Glutamatergic neuron (in vitro differentiated cells): ENCODE measurements around the gene HAUS1. TPM values are rescaled to one million over a fixed set of nuclear protein-coding genes. Genes with fewer than 3 reads are reported as not detected.
"Not testable (repeated sequence)": the region's sequence is repeated elsewhere in the genome, so short reads cannot be mapped to it uniquely, and the experiment has no call there.

Experiments used
- DNase-seq: peaks from one replicate; pipeline ENCODE4 v3.0.0; 2022
- H3K27ac Mint-ChIP-seq: one replicate; pipeline ENCODE4 v1.8.0; 2020; ENCODE audit warnings: mild to moderate bottlenecking, mixed read lengths, inconsistent platforms; ENCODE audit not compliant: unreplicated experiment
- H3K27me3 Mint-ChIP-seq: one replicate; pipeline ENCODE4 v1.8.0; 2020; ENCODE audit warnings: mild to moderate bottlenecking, moderate library complexity, mixed read lengths, inconsistent platforms; ENCODE audit not compliant: unreplicated experiment
- H3K36me3 Mint-ChIP-seq: one replicate; pipeline ENCODE4 v1.8.0; 2020; ENCODE audit warnings: mild to moderate bottlenecking, mixed read lengths, inconsistent platforms; ENCODE audit not compliant: unreplicated experiment
- H3K4me1 Mint-ChIP-seq: one replicate; pipeline ENCODE4 v1.8.0; 2020; ENCODE audit warnings: mild to moderate bottlenecking, low read depth, mixed read lengths, inconsistent platforms; ENCODE audit not compliant: unreplicated experiment
- H3K4me3 Mint-ChIP-seq: one replicate; pipeline ENCODE4 v1.8.0; 2020; ENCODE audit warnings: mild to moderate bottlenecking, mixed read lengths, inconsistent platforms; ENCODE audit not compliant: unreplicated experiment
- H3K9me3 Mint-ChIP-seq: one replicate; pipeline ENCODE4 v1.8.0; 2020; ENCODE audit warnings: mild to moderate bottlenecking, moderate library complexity, mixed read lengths, inconsistent platforms; ENCODE audit not compliant: unreplicated experiment
- total RNA-seq: library from RNA; stranded (reverse); fragmentation: NEBNext Ultra II Directional; extraction: Animal tissue kit (Norgen Biotek cat#: 25700); gene quantifications from one replicate; pipeline ENCODE4 v1.2.1, GENCODE V29; 2021; ENCODE audit not compliant: unreplicated experiment
- TF ChIP-seq, protein P1 (sequence below): fragments of 200-600 bp; sonication (generic); IDR thresholded peaks from one replicate; pipeline ENCODE4 v1.5.0; 2021; ENCODE audit not compliant: partially characterized antibody, unreplicated experiment

Gene HAUS1
- total RNA-seq, 1 donor from 2014 or later, result 32.2 TPM

DNA sequence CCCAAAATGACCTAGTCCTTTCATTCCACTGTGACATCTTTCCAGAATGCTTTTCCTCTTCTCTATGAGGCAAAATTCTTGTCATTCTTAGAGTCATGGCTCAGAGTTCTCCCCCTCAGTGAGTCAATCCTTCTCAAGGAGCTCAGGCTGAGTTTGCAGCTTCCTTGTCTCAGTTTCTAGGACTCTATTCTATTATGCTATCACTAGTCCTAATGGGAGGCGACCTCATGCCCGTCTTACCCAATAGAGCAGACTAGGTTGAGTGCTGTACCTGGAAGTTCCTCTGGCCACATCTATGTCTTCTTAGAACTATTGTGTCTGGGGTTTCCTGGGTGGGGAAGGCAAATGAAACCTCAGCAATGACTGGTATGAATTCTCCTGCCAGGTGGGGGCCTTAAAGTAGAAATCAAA is 51.5 kb downstream of the HAUS1 start:
- DNase-seq, result no peak
- Mint-ChIP-seq H3K27ac (no peak overlapping the region), H3K4me1 (peaks cover 6% of the 10 kb centered on the region), H3K9me3 (peaks cover 2% of the 10 kb centered on the region), H3K27me3 (peaks cover 4% of the 10 kb centered on the region), H3K36me3 (no peaks in the 10 kb centered on the region), H3K4me3 (no peak overlapping the region)
- TF ChIP-seq, protein P1, sequence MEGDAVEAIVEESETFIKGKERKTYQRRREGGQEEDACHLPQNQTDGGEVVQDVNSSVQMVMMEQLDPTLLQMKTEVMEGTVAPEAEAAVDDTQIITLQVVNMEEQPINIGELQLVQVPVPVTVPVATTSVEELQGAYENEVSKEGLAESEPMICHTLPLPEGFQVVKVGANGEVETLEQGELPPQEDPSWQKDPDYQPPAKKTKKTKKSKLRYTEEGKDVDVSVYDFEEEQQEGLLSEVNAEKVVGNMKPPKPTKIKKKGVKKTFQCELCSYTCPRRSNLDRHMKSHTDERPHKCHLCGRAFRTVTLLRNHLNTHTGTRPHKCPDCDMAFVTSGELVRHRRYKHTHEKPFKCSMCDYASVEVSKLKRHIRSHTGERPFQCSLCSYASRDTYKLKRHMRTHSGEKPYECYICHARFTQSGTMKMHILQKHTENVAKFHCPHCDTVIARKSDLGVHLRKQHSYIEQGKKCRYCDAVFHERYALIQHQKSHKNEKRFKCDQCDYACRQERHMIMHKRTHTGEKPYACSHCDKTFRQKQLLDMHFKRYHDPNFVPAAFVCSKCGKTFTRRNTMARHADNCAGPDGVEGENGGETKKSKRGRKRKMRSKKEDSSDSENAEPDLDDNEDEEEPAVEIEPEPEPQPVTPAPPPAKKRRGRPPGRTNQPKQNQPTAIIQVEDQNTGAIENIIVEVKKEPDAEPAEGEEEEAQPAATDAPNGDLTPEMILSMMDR, result no peak

DNA sequence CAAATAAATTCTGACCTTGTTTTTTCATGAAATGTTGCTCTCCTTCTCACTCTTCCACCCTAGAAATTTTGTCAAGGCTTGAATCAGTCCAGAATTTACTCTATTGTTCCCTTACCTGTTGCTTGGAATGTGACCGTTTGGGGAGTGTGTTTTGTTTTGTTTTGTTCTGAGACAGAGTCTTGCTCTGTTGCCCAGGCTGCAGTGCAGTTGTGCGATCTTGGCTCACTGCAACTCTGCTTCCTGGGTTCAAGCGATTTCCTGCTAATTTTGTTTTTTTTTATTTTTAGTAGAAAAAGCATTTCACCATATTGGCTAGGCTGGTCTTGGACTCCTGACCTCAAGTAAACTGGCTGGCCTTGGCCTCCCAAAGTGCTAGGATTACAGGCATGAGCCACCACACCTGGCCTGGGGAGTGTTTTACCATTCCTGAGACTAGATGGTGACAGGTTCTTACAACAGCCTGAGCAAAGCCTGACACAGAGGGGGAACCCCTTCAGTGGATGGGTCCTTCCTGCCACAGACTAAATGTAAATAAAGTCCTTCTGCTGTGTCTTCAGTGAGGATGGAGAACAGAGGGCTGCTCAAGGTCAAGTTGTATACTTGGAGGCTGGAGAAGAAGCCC is 52.0 kb downstream of the HAUS1 start:
- H3K4me3 Mint-ChIP-seq, result no peak overlapping the region
- H3K36me3 Mint-ChIP-seq, result no peaks in the 10 kb centered on the region
- peaks cover 4% of the 10 kb centered on the region for H3K27me3 Mint-ChIP-seq
- no peak overlapping the region for H3K27ac Mint-ChIP-seq
- TF ChIP-seq, protein P1, result no peak
- peaks cover 2% of the 10 kb centered on the region for H3K9me3 Mint-ChIP-seq
- no peak for DNase-seq
- H3K4me1 Mint-ChIP-seq, result peaks cover 6% of the 10 kb centered on the region

DNA sequence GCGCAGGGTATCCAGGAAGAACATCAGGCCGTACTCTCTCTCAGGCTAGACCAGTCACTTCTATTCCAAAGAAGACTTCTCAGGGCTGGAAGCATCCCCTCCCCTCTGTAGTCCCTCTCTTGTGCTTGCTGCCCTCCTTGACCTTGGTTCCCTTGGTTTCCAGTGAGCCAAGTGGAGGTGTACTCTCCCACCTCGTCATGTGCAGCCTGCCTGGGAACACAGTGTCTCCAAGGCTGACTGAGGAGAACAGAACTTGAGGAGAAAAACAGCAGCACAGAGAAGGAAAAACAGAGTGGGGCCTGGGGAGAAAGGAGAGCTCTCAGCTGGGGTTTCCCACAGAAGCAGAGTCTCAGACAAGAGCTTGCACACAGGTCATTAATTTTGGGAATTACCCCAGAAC is 52.7 kb downstream of the HAUS1 start:
- no peak overlapping the region for H3K27ac Mint-ChIP-seq
- TF ChIP-seq, protein P1, result no peak
- H3K4me3 Mint-ChIP-seq, result no peak overlapping the region
- no peaks in the 10 kb centered on the region for H3K36me3 Mint-ChIP-seq
- H3K27me3 Mint-ChIP-seq, result peaks cover 4% of the 10 kb centered on the region
- DNase-seq, result no peak
- H3K9me3 Mint-ChIP-seq, result peaks cover 2% of the 10 kb centered on the region
- H3K4me1 Mint-ChIP-seq, result peaks cover 6% of the 10 kb centered on the region

DNA sequence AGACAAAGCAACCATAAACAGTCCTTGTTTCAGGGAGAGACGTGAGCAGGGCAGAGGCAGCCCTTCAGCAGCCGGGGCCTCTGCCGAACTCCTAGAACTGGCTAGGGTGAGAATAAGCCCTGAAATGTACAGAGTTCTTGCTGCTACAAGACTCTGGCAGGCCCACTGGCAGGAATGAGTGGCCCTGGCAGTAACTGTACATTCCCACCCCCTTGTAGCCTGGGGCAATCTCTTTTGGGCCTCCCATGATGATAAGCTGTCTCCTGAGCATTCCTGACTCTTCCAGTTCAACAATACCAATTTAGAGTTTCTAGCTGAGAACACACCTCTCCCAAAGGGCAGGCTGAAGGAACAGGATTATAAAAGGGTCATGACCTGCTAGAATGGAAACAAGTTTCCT is 54.3 kb downstream of the HAUS1 start:
- TF ChIP-seq, protein P1, result no peak
- H3K27ac Mint-ChIP-seq, result no peak overlapping the region
- H3K27me3 Mint-ChIP-seq, result peaks cover 4% of the 10 kb centered on the region

DNA sequence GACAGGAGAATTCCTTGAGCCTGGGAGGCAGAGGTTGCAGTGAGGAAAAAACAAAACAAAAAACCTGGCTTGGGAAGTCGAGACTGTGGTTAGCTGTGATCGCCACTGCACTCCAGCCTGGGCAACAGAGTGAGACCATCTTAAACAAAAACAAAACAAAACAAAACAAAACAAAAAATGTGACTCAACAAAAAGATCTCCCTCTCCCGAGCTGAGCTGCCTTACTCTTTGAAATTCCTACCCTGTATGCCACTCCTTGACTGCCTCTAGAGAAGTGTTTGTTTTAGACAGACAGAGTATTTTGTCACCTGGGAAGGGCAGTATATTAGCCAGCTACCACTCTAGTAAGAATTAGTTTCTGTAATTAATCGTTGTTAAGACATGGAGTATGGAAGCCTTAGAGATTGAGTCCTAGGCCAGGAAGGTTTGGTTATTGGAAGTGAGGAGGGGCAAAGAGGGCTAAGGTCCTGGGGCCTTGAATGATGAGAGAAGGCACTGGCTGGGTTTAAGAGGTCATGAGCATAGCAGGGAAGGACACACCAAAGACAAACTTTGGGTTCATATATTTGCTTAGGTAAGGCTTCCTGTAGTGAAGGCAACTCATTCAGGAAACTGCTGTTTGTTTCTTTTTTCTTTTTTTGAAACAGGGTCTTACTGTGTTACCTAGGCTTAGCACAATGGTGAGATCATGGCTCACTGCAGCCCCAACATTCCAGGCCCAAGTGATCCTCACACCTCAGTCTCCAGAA is 56.0 kb downstream of the HAUS1 start:
- Mint-ChIP-seq H3K4me1 (no peaks in the 10 kb centered on the region), H3K9me3 (no peaks in the 10 kb centered on the region), H3K27me3 (peaks cover 4% of the 10 kb centered on the region), H3K27ac (no peak overlapping the region), H3K36me3 (no peaks in the 10 kb centered on the region), H3K4me3 (no peak overlapping the region)
- no peak for DNase-seq
- TF ChIP-seq, protein P1, result no peak

More for the DNA sequence above, 54.3 kb downstream of the HAUS1 start:
- Mint-ChIP-seq H3K4me1 (no peaks in the 10 kb centered on the region), H3K4me3 (no peak overlapping the region), H3K9me3 (no peaks in the 10 kb centered on the region), H3K36me3 (no peaks in the 10 kb centered on the region)
- DNase-seq, result no peak

DNA sequence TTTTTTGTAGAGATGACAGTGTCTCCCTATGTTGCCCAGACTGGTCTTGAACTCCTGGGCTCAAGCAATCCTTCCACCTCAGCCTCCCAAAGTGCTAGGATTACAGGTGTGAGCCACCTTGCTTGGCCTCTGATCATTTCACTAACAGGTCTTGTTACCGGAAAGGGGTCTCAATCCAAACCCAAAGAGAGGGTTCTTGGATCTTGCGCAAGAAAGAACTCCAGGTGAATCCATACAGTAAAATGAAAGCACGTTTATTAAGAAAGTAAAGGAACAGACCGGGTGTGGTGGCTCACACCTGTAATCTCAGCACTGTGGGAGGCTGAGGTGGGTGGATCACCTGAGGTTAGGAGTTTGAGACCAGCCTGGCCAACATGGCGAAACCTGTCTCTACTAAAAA is 56.7 kb downstream of the HAUS1 start:
- H3K36me3 Mint-ChIP-seq, H3K9me3 Mint-ChIP-seq, H3K4me3 Mint-ChIP-seq, DNase-seq, H3K4me1 Mint-ChIP-seq, H3K27me3 Mint-ChIP-seq, H3K27ac Mint-ChIP-seq: not testable (repeated sequence)
